IMR-90 (cell line): ENCODE data around the gene OCLN. TPM values are rescaled to one million over a fixed set of nuclear protein-coding genes. Genes with fewer than 3 reads are reported as not detected.
"Not testable (repeated sequence)": the region's sequence is repeated elsewhere in the genome, so short reads cannot be mapped to it uniquely, and the experiment has no call there.

Source experiments
- ATAC-seq: fragments of 200-7000 bp; cut with Tn5 transposase; 2 replicates; pipeline ENCODE4 v1.9.1; 2020; ENCODE audit warnings: low read depth, mild to moderate bottlenecking, moderate library complexity
- BruUV-seq: library from RNA; stranded (reverse); fragments of 400-500 nt; replicated peaks from 2 replicates; lab custom pipeline; 2021; lab: Mats Ljungman, UMichigan
- CTCF ChIA-PET: fragments of 300-600 bp; formaldehyde crosslinking; extraction: SDS; loops from one replicate; lab custom pipeline; 2021; ENCODE audit warnings: antibody characterized with exemption; lab: Yijun Ruan, JAX
- POLR2A ChIA-PET: fragments of 300-600 bp; sonication (Branson Sonifier 250); formaldehyde crosslinking; loops from one replicate; lab custom pipeline; 2022; ENCODE audit warnings: antibody characterized with exemption; ENCODE audit not compliant: unreplicated experiment; lab: Charles Lee
- DNase-seq: peaks from one replicate; pipeline ENCODE4 v3.0.0; 2013
- H2AFZ ChIP-seq: replicated peaks from 2 replicates; pipeline ENCODE3; 2013; ENCODE audit warnings: low read length, mild to moderate bottlenecking; ENCODE audit not compliant: poor library complexity
- H2AK5ac ChIP-seq: 2 replicates; pipeline ENCODE4 v1.6.1; 2013; ENCODE audit warnings: low read depth, low read length, inconsistent platforms
- H2AK9ac ChIP-seq: replicated peaks from 2 replicates; pipeline ENCODE3; 2013; ENCODE audit warnings: mild to moderate bottlenecking, low read depth, low read length, moderate library complexity; ENCODE audit not compliant: poor library complexity
- H2BK120ac ChIP-seq: 2 replicates; pipeline ENCODE4 v1.6.1; 2013; ENCODE audit warnings: low read depth, low read length, inconsistent platforms
- H2BK15ac ChIP-seq: 3 replicates; pipeline ENCODE4 v1.6.1; 2013; ENCODE audit warnings: low read depth, low read length, inconsistent platforms
- H2BK20ac ChIP-seq: 2 replicates; pipeline ENCODE4 v1.6.1; 2013; ENCODE audit warnings: low read depth, mild to moderate bottlenecking, inconsistent platforms, low read length, moderate library complexity
- H2BK5ac ChIP-seq: 2 replicates; pipeline ENCODE4 v1.6.1; 2013; ENCODE audit warnings: mild to moderate bottlenecking, low read depth, low read length, inconsistent platforms; ENCODE audit not compliant: poor library complexity, severe bottlenecking
- H3K14ac ChIP-seq: replicated peaks from 2 replicates; pipeline ENCODE4 v1.6.1; 2013; ENCODE audit warnings: low read depth, low read length, inconsistent platforms
- H3K18ac ChIP-seq: 2 replicates; pipeline ENCODE4 v1.6.1; 2013; ENCODE audit warnings: low read depth, low read length, control low read depth
- H3K23ac ChIP-seq: 2 replicates; pipeline ENCODE4 v1.6.1; 2013; ENCODE audit warnings: low read depth, low read length, inconsistent platforms
- H3K27ac ChIP-seq: 2 replicates; pipeline ENCODE4 v1.5.1; 2013; ENCODE audit warnings: mild to moderate bottlenecking, control low read depth, low read length; ENCODE audit not compliant: insufficient read depth
- H3K27me3 ChIP-seq: 2 replicates; pipeline ENCODE4 v1.6.1; 2013; ENCODE audit warnings: low read length; ENCODE audit not compliant: control insufficient read depth, insufficient read depth
- H3K36me3 ChIP-seq: 2 replicates; pipeline ENCODE4 v1.6.1; 2013; ENCODE audit warnings: low read length, mixed read lengths; ENCODE audit not compliant: control insufficient read depth, insufficient read depth
- H3K4ac ChIP-seq: 2 replicates; pipeline ENCODE4 v1.6.1; 2013; ENCODE audit warnings: low read depth, low read length, inconsistent platforms
- H3K4me1 ChIP-seq: 2 replicates; pipeline ENCODE4 v1.6.1; 2013; ENCODE audit warnings: low read length, mixed read lengths; ENCODE audit not compliant: control insufficient read depth, insufficient read depth
- H3K4me2 ChIP-seq: 2 replicates; pipeline ENCODE4 v1.6.1; 2013; ENCODE audit warnings: low read depth, mild to moderate bottlenecking, control low read depth, low read length, moderate library complexity
- H3K4me3 ChIP-seq: 2 replicates; pipeline ENCODE4 v1.5.1; 2013; ENCODE audit warnings: low read depth, mild to moderate bottlenecking, control low read depth, low read length, moderate library complexity; ENCODE audit not compliant: insufficient read depth
- H3K56ac ChIP-seq: 2 replicates; pipeline ENCODE4 v1.6.1; 2013; ENCODE audit warnings: low read length, inconsistent platforms; ENCODE audit not compliant: insufficient read depth; ENCODE audit errors: extremely low read depth
- H3K79me1 ChIP-seq, 2 experiments: 2 replicates each; pipeline ENCODE4 v1.6.1; 2013; ENCODE audit warnings: low read length in 2 of 2, inconsistent platforms in 1 of 2, low read depth in 1 of 2
- H3K9ac ChIP-seq: 2 replicates; pipeline ENCODE4 v1.6.1; 2013; ENCODE audit warnings: low read depth, low read length, control low read depth
- H3K9me1 ChIP-seq: 2 replicates; pipeline ENCODE4 v1.6.1; 2013; ENCODE audit warnings: low read length, inconsistent platforms; ENCODE audit not compliant: insufficient read depth
- H3K9me3 ChIP-seq: 2 replicates; pipeline ENCODE4 v1.6.1; 2013; ENCODE audit warnings: low read length; ENCODE audit not compliant: control insufficient read depth, insufficient read depth
- H4K20me1 ChIP-seq: 2 replicates; pipeline ENCODE4 v1.6.1; 2013; ENCODE audit warnings: low read length, inconsistent platforms; ENCODE audit not compliant: insufficient read depth
- H4K5ac ChIP-seq: 2 replicates; pipeline ENCODE4 v1.6.1; 2013; ENCODE audit warnings: mild to moderate bottlenecking, low read depth, low read length, control low read depth
- H4K8ac ChIP-seq, 2 experiments: 2 replicates each; pipeline ENCODE4 v1.6.1; 2013; ENCODE audit warnings: low read depth in 2 of 2, low read length in 2 of 2, control low read depth in 1 of 2, inconsistent platforms in 1 of 2
- H4K91ac ChIP-seq: 2 replicates; pipeline ENCODE4 v1.6.1; 2013; ENCODE audit warnings: low read depth, low read length, inconsistent platforms; ENCODE audit not compliant: insufficient read depth
- WGBS, 2 experiments: methylation state at CpG; one replicate each; pipeline versions ENCODE4 v1.1.5 to v1.1.7; 2013; ENCODE audit warnings: missing lambda C conversion rate in 2 of 2; ENCODE audit not compliant: insufficient read length in 1 of 2; ENCODE audit errors: extremely low coverage in 2 of 2; 5-methylcytosine and 5-hydroxymethylcytosine counted together
- dilution Hi-C: fragments of 300-500 bp; cut with HindIII; formaldehyde crosslinking; loops from one replicate; pipeline ENCODE4 v1.14.3; 2018; ENCODE audit warnings: low sequenced_read_pairs; ENCODE audit not compliant: unreplicated experiment
- in situ Hi-C: fragments of 300-500 bp; cut with MboI; formaldehyde crosslinking; loops from 3 replicates; pipeline ENCODE4 v1.14.3; 2019; ENCODE audit warnings: low sequenced_read_pairs, inconsistent platforms, mixed read lengths
- intact Hi-C: fragments of 100-400 bp; cut with micrococcal nuclease; formaldehyde crosslinking; loops from 2 replicates; pipeline ENCODE4 v1.10.0; 2022
- microRNA-seq, 2 experiments: library from miRNA; stranded (forward) in 1 of 2; unstranded in 1 of 2; fragments of 10-50 nt in 1 of 2; fragments of <30 nt in 1 of 2; gene quantifications in 1 of 2; microRNA quantifications in 1 of 2; one replicate each; pipeline versions ENCODE3 to v1.1.0; 2013 to 2020; ENCODE audit not compliant: insufficient read depth in 1 of 2, insufficient read length in 1 of 2, unreplicated experiment in 1 of 2
- polyA plus RNA-seq, 3 experiments: library from polyadenylated mRNA; depleted of rRNA; stranded (reverse); fragments of >200 nt; gene quantifications; 2 replicates each; pipeline ENCODE4 v1.2.3, GENCODE V29; 2012; ENCODE audit warnings: low replicate concordance in 1 of 3
- small RNA-seq, 5 experiments: library from RNA; depleted of rRNA; stranded (forward); fragments of <200 nt; gene quantifications; one replicate each; pipeline ENCODE3, GENCODE V24; 2012
- total RNA-seq: library from RNA; depleted of rRNA; stranded (reverse); fragments of >200 nt; gene quantifications from 2 replicates; pipeline ENCODE4 v1.2.3, GENCODE V29; 2012; rRNA removed

Gene OCLN
- total and polyA plus RNA-seq, 2 of the 4 experiments (the other 2 are of a cell fraction), result 0.72 to 0.99 TPM

DNA sequence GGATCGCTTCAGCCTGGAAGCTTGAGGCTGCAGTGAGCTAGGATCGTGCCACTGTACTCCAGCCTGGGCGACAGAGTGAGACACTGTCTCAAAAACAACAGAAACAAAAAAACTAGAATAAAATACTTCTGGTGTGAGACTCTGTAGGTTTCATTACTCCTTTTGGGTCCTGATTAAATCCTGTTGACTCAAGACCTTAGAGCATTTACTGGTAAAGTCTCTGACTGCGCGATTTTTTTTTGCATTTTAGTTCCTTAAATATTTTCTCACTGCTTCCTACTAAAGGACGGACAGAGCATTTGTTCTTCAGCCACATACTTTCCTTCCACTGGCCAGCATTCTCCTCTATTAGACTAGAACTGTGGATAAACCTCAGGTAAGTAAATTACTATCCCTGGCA is 114.2 kb downstream of the OCLN start:
- H2AK5ac ChIP-seq, H3K9ac ChIP-seq, H3K36me3 ChIP-seq, in situ Hi-C loops, H3K9me1 ChIP-seq, H2BK5ac ChIP-seq, H4K20me1 ChIP-seq, BruUV-seq, dilution Hi-C loops, H4K91ac ChIP-seq, POLR2A ChIA-PET, H4K5ac ChIP-seq, H3K27me3 ChIP-seq, H3K23ac ChIP-seq, H3K4me2 ChIP-seq, H3K18ac ChIP-seq, H3K9me3 ChIP-seq, H3K56ac ChIP-seq, ATAC-seq, H3K4me1 ChIP-seq, H3K4ac ChIP-seq, H3K14ac ChIP-seq, intact Hi-C loops, DNase-seq, H2AK9ac ChIP-seq, CTCF ChIA-PET, H3K79me1 ChIP-seq, H2AFZ ChIP-seq, H2BK20ac ChIP-seq, H4K8ac ChIP-seq, H2BK15ac ChIP-seq, H3K4me3 ChIP-seq, H3K27ac ChIP-seq, H2BK120ac ChIP-seq: not testable (repeated sequence)
- WGBS, 2 experiments, result no CpG with 5 or more reads among the region's 6 CpGs

Small RNA genes within 50 kb of the gene (microRNA-seq; reads per million reads assigned to microRNA genes)
- gene RN7SL616P (ENCODE audit: insufficient read depth, insufficient read length) (not detected), gene RNU6-724P (ENCODE audit: insufficient read depth, insufficient read length) (not detected), gene RPS27P14 (ENCODE audit: insufficient read depth, insufficient read length) (not detected)

Small RNA genes within 50 kb of the gene (small RNA-seq; reads per million reads assigned to genes)
- gene RN7SL616P, result 0 reads per million in 5 experiments
- gene RNU6-724P, result 0 reads per million in 5 experiments
- gene RPS27P14, result 0 reads per million in 5 experiments

Other genes with a start within 250 kb of the OCLN start
- 0.90 and 1.9 TPM in 2 replicates for gene CCDC125, start 160.0 kb upstream of the OCLN start, total RNA-seq
- gene CCDC125, start 160.0 kb upstream of the OCLN start, polyA plus RNA-seq (2012; rRNA removed), result 0.96 and 1.2 TPM in 2 replicates
- gene AK6, start 123.3 kb upstream of the OCLN start, total RNA-seq, result 14.7 and 38.6 TPM in 2 replicates
- gene AK6, start 123.3 kb upstream of the OCLN start, polyA plus RNA-seq (2012; rRNA removed), result 23.1 and 34.4 TPM in 2 replicates
- gene TAF9, start 123.3 kb upstream of the OCLN start, total RNA-seq, result 104 and 127 TPM in 2 replicates
- 98.4 and 107 TPM in 2 replicates for gene TAF9, start 123.3 kb upstream of the OCLN start, polyA plus RNA-seq (2012; rRNA removed)
- gene RAD17, start 123.0 kb upstream of the OCLN start, total RNA-seq, result 10.9 and 13.3 TPM in 2 replicates
- gene RAD17, start 123.0 kb upstream of the OCLN start, polyA plus RNA-seq (2012; rRNA removed), result 9.9 and 11.4 TPM in 2 replicates
- 0.54 and 0.83 TPM in 2 replicates for gene MARVELD2, start 77.7 kb upstream of the OCLN start, total RNA-seq
- gene MARVELD2, start 77.7 kb upstream of the OCLN start, polyA plus RNA-seq (2012; rRNA removed), result 0.29 and 0.51 TPM in 2 replicates
- gene GTF2H2C, start 67.4 kb downstream of the OCLN start, total RNA-seq, result 32.8 and 35.8 TPM in 2 replicates
- gene GTF2H2C, start 67.4 kb downstream of the OCLN start, polyA plus RNA-seq (2012; rRNA removed), result 14.7 and 16.9 TPM in 2 replicates